RPMI7951 (cell line): ENCODE results near the gene SERPINA3. TPM values are rescaled to one million over a fixed set of nuclear protein-coding genes. Genes with fewer than 3 reads are reported as not detected.
"Not testable (repeated sequence)": the region's sequence is repeated elsewhere in the genome, so short reads cannot be mapped to it uniquely, and the experiment has no call there.

Experiments
- DNase-seq: peaks from one replicate; pipeline ENCODE4 v3.0.0-alpha.2; 2012; ENCODE audit warnings: low read depth
- total RNA-seq: library from RNA; depleted of rRNA; stranded (reverse); fragments of >200 nt; shearing (Covaris generic); gene quantifications from 2 replicates; pipeline ENCODE4 v1.2.3, GENCODE V29; 2014

Gene SERPINA3
- total RNA-seq, 1 experiment from 2014 or later = 0.96 TPM

DNA sequence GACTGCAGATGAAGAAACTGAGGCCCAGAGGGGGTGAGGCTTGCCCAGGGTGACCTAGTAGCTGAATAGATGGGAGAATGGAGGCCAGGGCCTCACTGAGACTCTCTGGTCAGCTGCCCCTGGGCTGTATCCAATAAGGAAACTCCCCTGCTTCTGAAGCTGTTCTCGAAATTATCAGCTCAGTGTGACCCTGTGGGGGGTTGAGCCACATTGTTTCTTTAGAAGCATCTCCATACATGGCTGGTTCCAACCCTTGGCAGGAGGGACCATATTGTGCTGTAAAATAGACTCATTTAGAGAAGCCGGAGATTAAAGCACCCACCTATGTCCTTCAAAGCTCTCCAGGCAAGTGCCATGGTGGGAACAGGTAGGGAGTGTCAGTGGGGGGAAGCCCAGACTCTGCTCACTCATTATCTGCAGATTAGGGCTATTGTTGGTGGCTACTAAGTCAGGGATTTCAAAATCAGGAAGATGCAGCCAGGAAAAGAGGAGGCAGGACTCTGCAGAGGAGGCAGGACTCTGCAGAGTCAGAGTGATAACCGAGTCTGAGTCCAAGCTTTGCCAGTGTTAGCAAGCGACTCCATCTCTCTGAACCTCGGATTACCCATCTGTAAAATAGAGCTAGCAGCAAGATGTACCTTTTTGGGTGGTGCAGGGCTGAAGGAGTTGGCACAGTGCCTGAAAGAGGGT lies 27.5 kb upstream of the SERPINA3 start:
- DNase-seq = no peak

DNA sequence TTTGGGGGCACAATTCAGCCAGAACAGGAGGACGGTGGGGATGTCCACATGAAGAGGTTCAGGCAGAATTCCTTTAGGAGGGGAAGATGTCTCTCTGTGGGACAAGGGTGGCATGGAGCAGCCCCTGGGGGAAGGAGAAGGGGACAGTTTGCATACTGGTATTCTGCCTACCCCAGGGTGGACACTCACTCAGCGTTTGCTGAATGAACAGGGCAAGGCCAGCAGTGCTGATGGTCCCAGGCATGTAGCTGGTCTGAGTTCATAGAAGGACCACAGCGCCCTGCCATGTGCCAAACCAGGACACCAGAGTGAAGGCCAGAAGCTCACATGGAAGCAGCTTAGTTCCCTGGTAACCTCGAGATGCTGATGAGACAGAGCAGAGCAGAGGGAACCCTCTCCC lies 25.6 kb upstream of the SERPINA3 start:
- no peak for DNase-seq

DNA sequence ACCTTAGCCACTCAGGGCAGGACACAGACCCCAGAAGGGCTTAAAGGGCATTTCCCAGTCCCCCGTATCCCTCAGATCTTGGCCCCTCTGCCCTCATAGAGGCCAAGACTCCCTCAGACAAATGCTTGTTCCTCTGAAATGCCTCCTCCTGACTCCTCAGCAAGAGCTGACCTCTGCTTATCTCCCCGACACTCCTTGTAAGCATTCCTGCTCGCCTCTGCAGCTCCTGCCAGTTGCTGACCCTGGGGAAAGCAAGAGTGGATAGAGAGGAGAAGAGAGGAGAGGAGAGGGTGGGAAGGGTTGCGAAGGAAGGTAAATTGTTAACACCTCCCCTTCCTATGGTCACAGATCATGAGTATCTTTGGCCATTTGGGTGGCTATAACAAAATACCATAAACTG lies 23.9 kb upstream of the SERPINA3 start:
- no peak for DNase-seq

DNA sequence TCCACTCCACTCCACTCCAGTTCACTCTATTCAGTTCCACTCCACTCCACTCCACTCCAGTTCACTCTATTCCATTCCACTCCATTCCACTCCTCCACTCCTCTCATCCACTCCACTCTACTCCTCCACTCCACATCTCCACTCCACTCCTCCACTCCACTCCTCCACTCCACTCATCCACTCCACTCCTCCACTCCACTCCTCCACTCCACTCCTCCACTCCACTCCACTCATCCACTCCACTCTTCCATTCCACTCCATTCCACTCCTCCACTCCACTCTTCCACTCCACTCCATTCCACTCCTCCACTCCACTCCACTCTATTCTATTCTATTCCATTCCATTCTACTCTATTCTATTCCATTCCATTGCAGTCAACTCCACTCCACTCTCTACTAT lies 21.1 kb upstream of the SERPINA3 start:
- no peak for DNase-seq

DNA sequence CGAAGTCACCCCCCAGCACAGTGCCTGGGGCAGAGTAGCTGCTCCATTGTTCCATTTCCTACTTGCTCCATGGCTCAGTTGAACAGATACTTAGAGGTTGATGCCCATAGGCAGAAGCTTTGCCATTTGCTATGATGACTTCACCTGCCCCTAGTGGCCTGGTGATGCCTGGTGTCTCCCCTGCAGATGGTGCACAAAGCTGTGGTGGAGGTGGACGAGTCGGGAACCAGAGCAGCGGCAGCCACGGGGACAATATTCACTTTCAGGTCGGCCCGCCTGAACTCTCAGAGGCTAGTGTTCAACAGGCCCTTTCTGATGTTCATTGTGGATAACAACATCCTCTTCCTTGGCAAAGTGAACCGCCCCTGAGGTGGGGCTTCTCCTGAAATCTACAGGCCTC lies 20.3 kb upstream of the SERPINA3 start:
- no peak for DNase-seq

DNA sequence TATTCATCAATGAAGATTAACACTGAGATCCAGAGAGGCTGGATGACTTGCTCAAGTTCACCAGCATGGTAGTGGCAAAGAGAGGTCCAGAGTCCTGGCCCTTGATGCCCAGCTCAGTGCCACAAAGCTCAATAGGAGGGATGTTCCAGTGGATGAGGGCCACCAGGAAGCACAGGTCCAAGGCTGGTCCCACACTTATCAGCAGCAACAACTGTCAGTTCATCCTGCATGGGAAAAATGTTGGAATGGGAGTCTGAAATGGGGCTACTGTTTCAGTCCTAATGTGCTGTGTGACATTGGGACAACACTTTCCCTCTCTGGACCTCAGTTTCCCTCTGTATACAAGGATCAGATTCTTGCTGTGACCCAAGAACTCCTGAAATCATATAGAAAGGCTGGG lies 19.7 kb upstream of the SERPINA3 start:
- no peak for DNase-seq

DNA sequence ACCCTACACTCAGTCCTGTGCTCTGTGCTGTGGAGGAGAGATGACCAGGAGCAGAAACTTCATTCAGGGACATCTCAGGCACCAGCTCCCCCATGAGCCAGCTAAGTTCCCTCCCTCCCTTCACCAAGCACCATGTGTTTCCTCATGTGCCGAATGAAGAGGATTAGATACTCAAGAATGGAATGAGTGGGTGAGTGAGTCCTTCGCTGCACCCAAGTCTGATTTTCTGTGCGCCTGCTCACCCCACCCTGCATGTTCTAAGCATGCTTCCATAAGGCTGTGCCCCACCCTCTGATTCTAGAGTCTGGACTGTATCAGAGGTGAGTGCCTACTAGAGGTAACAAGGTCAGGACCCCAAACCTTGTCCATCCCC lies 18.8 kb upstream of the SERPINA3 start:
- no peak for DNase-seq

DNA sequence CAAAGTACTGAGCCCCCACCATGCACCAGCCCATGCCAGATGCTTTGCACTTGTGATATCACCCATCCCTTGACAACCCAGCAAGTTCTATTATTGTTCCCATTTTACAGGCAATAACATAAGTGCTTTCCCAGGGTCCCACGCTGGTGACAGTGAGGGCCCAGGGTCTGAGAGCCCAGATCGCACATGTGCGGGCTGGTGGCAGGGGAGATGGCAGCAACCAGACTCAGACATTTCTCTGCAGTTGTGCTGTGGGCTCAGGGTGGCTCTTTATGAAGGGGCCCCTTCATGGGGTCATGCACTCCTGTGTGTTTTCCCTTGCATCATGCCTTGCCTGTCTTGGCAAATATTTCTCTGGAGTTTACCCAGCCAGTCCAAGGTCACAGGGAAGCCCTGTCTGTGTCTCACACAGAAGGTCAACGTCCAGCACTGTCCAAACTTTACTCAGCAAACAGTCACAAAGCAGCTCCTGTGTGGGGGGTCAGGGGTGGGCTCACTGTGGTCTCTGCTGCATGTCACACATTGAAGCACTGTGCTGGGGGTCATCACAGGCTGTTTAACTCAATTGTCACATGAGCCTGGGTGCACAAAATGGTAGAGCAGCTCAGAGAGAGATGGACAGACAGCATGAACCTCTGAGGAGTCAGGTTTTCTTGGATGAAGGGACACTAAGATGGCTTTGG lies 18.3 kb upstream of the SERPINA3 start:
- DNase-seq = no peak

DNA sequence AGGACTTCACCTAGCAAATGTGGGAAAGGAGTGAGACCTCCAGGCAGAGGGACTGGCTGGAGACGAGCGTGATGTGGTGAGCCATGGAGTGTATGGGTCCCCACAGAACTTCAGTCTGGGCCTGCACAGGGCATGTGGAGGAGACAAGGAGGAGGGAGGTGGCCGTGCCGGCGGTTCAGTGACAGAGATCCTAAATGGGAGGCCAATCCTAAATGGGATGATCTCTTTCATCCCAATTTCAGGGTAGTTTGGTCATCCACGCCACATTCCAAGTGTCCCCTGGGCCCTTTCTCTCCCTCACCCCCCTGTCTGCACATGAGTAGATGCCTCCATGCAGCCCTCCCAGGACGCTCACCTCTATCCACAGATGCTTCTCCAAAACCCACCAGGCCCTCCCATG lies 17.8 kb upstream of the SERPINA3 start:
- DNase-seq = no peak

DNA sequence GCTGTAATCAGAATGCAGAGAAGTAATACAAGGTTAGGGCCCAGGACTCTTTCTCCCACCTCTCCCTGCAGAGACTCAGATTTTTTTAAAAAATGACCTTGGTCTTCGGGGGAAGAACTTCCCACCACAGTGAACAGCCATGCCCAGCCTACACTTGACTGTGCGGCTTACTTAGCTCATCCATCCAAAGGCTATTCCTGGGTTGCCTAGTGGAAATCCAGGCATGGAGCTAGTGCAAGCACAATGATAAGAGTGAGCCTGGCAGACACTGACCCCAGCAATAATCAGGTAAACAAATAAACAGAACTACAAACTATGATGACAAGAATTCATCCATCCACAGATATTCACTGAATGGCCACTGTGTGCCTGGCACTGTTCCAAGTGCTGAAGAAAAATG lies 16.3 kb upstream of the SERPINA3 start:
- DNase-seq = no peak

DNA sequence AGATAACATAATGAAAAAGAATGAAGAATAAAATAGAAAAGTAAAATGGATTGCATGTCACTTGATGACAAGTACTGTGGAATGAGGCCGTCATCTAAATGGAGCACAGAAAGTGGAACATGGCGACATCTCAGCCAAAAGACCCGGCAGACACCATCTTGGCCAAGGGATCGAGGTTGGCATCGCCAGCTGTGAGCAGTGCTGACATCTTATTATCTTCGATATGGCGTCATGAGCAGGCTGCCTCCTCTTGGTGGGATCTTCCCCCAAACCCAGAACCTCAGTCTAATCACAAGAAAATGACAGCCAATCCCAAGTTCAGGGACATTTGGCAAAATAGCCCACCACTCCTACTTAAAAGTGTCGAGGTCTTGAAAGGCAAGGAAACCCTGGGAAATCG lies 15.8 kb upstream of the SERPINA3 start:
- DNase-seq = no peak

DNA sequence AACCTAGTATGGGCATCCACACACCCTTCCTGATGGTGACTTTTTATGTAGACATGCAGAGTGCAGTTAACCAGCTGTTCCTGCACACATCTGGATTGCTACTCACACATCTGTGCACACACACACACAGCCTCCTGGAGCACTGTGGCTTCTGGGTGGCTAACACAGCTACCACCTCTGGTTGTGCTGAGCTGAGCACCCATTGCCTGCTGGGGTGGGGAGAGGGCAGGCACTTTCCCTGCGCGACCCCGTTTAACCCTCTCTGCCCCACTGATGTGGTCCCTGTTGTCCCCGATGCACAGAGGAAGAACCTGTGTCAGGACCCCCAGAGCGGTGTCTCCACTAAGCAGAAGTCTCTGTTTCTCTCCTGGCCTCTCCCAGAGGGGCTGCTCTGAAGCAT lies 14.4 kb upstream of the SERPINA3 start:
- no peak for DNase-seq

DNA sequence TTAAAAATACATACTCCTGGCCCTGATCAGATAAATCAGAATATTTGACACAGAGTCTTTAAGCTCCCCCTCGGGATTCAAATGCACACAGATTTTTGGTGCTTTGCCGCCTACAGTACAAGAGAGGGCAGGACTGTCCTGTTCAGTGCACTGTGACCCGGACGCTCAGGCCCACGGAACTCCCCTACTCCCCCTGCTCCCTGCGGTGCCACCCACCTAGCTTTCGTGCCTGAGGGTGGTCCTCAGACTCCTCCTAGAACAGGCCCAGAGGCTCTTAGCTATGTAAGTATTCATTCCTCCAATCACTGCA lies 13.7 kb upstream of the SERPINA3 start:
- no peak for DNase-seq

DNA sequence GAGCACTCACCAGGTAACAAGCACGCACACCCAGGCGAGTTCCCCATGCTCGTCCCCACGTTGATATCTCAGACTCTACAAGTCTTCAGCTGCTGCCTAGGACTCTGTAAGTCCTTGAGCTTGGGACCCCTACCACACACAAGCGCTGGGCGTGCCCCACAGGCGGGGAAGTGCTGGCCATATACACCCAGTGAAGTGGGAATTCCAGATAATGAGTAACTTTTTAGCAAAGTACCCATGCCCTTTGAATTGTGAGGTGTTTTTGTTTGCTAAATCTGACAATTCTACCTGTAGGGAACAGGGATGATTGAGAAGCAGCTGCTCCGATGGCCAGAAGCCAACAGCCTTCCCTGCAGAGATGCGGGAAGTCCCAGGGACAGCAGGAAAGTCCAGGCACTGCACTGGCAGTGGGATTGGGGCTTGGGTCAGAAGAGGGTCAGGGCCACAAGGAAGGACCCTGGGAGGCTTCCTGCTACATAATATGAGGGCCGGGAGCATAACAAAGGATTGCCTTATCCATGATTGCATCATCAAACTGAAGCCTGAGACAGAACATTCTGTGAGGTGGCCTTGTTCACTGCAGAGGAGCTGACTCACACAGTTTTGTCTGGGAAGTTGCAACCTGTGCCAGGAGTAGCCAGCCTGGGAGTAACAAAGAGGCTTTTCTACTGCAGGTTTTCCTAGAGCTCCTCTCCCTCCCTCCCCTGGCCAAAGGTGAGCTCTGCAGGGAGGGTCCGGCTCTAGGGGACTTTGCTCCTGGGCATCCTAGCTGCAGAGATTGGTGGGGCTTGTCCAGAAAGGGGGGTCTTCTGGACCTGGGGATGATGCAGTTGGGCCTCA lies 13.2 kb upstream of the SERPINA3 start:
- DNase-seq = peak; percentile 92

DNA sequence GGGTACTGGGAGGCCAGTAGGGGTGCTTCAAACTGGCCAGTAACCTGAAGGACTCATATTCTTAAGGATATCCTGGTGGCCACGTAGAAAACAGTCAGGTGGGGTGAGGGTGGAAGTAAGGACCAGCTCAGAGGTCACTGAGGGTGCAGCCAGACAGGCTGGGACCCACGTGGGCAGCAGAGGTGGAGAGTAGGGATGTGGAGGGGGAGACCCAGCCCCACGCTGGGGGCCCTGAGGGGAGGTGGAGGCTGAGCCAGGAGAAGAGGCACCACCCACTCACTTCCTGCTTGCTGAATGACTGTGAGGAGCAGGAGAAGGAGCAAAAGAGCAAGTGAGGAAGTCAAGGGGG lies 12.6 kb upstream of the SERPINA3 start:
- no peak for DNase-seq

DNA sequence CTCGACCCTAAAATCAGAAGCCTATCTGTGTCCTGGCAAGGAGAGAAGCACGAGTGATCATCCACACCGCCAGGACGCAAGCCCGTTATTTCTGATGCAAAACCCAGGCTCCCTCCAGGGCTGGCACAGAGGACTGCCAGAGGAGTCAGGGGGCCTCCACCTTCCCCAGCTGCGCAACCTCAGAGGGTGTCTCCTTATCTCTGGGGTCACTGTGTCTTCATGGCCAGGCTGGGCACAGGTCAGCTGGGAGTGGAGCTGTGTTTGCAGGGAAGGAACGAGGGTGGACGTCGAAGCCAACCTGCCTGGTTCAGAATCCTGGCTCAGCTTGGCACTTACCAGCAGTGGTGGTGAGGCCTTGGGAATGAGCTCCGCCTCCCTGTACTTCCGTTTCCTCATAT lies 12.0 kb upstream of the SERPINA3 start:
- DNase-seq = no peak

DNA sequence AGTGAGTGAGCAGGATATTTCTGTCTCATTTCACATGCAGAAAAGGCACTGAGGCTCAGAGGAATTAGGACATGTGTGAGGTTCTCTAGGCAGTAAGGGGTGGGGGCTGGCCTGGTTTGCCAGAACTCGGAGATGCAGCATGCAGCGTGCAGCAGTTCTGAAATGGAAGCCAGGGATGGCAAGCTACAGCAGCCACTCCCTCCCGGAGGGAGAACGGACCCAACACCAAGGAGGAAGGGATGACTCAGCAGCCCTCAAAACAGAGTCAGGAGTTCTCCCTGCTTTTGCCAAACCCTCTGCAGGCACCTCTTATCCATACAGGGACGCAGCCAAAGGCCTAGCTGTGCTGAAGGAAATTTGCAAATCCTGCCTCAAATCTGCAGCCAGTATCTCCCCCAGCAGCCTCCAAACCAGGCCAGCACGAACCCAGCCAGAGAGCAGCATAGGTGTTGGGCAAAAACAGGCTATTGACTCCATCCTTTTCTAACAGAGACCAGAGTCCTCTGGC lies 10.3 kb upstream of the SERPINA3 start:
- peak; percentile 88 for DNase-seq

DNA sequence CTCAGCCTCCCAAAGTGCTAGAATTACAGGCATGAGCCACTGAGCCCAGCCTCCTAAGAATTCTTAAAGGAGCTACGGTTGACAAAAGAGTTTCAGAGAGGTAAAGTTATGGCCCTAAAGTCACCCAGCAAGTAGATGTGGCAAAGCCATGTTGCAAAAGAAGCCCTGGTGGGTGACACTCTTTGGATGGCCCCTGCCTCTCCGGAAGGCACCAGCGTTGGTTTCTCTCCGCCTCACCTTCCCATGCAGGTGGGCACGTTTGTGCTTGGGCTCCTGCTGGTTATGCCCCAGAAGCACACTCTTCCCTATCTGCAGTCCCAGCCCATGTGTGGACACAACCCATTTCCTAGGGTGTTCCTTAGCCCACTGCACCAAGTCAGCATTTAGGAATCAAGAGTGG lies 9.5 kb upstream of the SERPINA3 start:
- no peak for DNase-seq

DNA sequence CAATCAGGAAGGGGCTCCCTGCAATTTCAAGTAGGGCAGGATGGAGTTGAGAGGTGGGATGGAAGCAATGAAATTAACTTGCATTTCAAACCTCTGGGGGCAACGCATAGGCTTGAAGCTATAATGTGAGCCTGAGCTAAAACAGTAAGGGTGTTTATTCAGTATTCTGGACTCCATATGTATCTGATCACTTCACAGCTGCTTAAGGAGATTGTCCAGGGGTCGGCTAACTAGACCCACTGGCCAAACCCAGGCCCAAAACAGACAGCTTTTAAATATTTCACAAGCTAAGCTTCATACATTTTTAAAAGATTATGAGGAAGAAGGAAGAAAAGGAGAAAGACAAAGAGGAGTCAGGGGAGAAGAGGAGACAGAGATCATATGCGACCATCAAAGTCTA lies 6.8 kb upstream of the SERPINA3 start:
- no peak for DNase-seq

DNA sequence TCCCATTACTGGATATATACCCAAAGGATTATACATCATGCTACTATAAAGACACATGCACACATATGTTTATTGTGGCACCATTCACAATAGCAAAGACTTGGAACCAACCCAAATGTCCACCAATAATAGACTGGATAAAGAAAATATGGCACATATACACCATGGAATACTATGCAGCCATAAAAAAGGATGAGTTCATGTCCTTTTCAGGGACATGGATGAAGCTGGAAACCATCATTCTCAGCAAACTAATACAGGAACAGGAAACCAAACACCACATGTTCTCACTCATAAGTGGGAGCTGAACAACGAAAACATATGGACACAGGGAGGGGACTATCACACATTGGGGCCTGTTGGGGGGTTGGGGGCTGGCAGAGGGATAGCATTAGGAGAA lies 3.2 kb upstream of the SERPINA3 start:
- DNase-seq = not testable (repeated sequence)

DNA sequence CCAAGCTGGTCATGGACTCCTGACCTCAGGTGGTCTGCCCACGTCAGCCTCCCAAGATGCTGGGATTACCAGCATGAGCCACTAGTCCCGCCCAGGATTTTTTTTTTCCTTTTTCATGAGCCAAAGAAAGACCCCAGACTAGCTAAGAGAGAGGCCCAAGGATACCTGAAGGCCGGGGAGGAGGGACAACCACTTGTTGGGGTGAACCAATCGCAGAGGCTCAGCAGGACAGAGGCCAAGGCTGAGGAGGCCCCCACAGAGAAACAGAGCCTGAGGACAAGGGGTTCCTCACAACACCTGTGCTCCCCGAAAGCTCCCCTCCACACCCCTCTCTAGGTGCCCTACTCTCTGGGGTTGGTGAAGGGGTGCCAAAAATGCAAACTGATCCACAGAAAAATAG lies 1.0 kb upstream of the SERPINA3 start:
- DNase-seq = no peak

DNA sequence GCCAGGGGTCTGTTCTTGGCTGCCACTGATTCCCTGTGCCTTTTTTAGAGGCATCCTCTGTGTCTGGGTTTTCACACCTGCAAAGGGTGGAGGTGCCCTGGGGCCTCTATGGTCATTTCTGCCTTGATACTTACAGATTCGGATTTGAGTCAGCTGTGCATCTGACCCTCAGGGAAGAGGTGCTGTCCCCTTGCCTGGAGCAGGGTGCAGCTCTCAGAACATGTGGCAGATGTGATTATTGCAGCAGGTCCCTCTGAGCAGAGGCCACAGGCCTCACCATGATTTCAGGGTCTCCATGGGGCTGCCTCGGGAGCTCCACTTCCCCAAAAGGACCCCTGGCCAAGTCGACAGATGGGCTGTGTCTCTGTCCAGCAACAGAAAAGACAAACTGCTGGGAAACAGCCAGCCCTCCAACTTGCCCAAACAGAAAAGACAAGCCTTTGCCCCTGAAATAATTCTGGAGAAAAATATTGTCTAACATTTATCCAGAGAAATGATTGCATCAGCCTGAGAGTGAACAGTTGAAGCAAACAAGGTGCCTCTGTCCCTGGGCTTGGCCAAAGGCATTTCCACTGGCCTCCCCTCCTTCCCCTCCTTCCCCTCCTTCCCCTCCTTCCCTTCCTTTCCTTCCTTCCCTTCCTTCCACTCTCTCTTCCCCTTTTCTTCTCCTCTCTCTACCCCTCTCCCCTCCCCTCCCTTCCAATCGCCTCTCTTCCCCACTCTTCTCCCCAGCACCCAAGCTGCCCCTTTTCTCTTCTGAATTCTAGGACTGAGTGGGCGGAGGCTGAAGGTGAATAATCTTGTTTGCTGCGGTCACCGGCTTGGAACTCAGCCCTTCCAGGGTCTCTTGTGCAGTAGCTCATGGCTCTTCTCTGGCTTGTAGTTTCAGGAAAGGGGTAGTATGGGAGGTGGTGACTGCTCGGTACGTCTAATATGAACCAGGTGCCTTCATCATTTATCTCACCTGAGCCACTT lies 676 bp downstream of the SERPINA3 start:
- DNase-seq = no peak
